IMR-90 (cell line): ENCODE data around the gene KLHL6. TPM values are rescaled to one million over a fixed set of nuclear protein-coding genes. Genes with fewer than 3 reads are reported as not detected.
A peak's percentile ranks its signal among the peaks of the same experiment; 100 is the strongest.

Experiments
- ATAC-seq: fragments of 200-7000 bp; cut with Tn5 transposase; 2 replicates; pipeline ENCODE4 v1.9.1; 2020; ENCODE audit warnings: low read depth, mild to moderate bottlenecking, moderate library complexity
- BruUV-seq: library from RNA; stranded (reverse); fragments of 400-500 nt; replicated peaks from 2 replicates; lab custom pipeline; 2021; lab: Mats Ljungman, UMichigan
- CTCF ChIA-PET: fragments of 300-600 bp; formaldehyde crosslinking; extraction: SDS; loops from one replicate; lab custom pipeline; 2021; ENCODE audit warnings: antibody characterized with exemption; lab: Yijun Ruan, JAX
- POLR2A ChIA-PET: fragments of 300-600 bp; sonication (Branson Sonifier 250); formaldehyde crosslinking; loops from one replicate; lab custom pipeline; 2022; ENCODE audit warnings: antibody characterized with exemption; ENCODE audit not compliant: unreplicated experiment; lab: Charles Lee
- DNase-seq: peaks from one replicate; pipeline ENCODE4 v3.0.0; 2013
- H2AFZ ChIP-seq: replicated peaks from 2 replicates; pipeline ENCODE3; 2013; ENCODE audit warnings: low read length, mild to moderate bottlenecking; ENCODE audit not compliant: poor library complexity
- H2AK5ac ChIP-seq: 2 replicates; pipeline ENCODE4 v1.6.1; 2013; ENCODE audit warnings: low read depth, low read length, inconsistent platforms
- H2AK9ac ChIP-seq: replicated peaks from 2 replicates; pipeline ENCODE3; 2013; ENCODE audit warnings: mild to moderate bottlenecking, low read depth, low read length, moderate library complexity; ENCODE audit not compliant: poor library complexity
- H2BK120ac ChIP-seq: 2 replicates; pipeline ENCODE4 v1.6.1; 2013; ENCODE audit warnings: low read depth, low read length, inconsistent platforms
- H2BK15ac ChIP-seq: 3 replicates; pipeline ENCODE4 v1.6.1; 2013; ENCODE audit warnings: low read depth, low read length, inconsistent platforms
- H2BK20ac ChIP-seq: 2 replicates; pipeline ENCODE4 v1.6.1; 2013; ENCODE audit warnings: low read depth, mild to moderate bottlenecking, inconsistent platforms, low read length, moderate library complexity
- H2BK5ac ChIP-seq: 2 replicates; pipeline ENCODE4 v1.6.1; 2013; ENCODE audit warnings: mild to moderate bottlenecking, low read depth, low read length, inconsistent platforms; ENCODE audit not compliant: poor library complexity, severe bottlenecking
- H3K14ac ChIP-seq: replicated peaks from 2 replicates; pipeline ENCODE4 v1.6.1; 2013; ENCODE audit warnings: low read depth, low read length, inconsistent platforms
- H3K18ac ChIP-seq: 2 replicates; pipeline ENCODE4 v1.6.1; 2013; ENCODE audit warnings: low read depth, low read length, control low read depth
- H3K23ac ChIP-seq: 2 replicates; pipeline ENCODE4 v1.6.1; 2013; ENCODE audit warnings: low read depth, low read length, inconsistent platforms
- H3K27ac ChIP-seq: 2 replicates; pipeline ENCODE4 v1.5.1; 2013; ENCODE audit warnings: mild to moderate bottlenecking, control low read depth, low read length; ENCODE audit not compliant: insufficient read depth
- H3K27me3 ChIP-seq: 2 replicates; pipeline ENCODE4 v1.6.1; 2013; ENCODE audit warnings: low read length; ENCODE audit not compliant: control insufficient read depth, insufficient read depth
- H3K36me3 ChIP-seq: 2 replicates; pipeline ENCODE4 v1.6.1; 2013; ENCODE audit warnings: low read length, mixed read lengths; ENCODE audit not compliant: control insufficient read depth, insufficient read depth
- H3K4ac ChIP-seq: 2 replicates; pipeline ENCODE4 v1.6.1; 2013; ENCODE audit warnings: low read depth, low read length, inconsistent platforms
- H3K4me1 ChIP-seq: 2 replicates; pipeline ENCODE4 v1.6.1; 2013; ENCODE audit warnings: low read length, mixed read lengths; ENCODE audit not compliant: control insufficient read depth, insufficient read depth
- H3K4me2 ChIP-seq: 2 replicates; pipeline ENCODE4 v1.6.1; 2013; ENCODE audit warnings: low read depth, mild to moderate bottlenecking, control low read depth, low read length, moderate library complexity
- H3K4me3 ChIP-seq: 2 replicates; pipeline ENCODE4 v1.5.1; 2013; ENCODE audit warnings: low read depth, mild to moderate bottlenecking, control low read depth, low read length, moderate library complexity; ENCODE audit not compliant: insufficient read depth
- H3K56ac ChIP-seq: 2 replicates; pipeline ENCODE4 v1.6.1; 2013; ENCODE audit warnings: low read length, inconsistent platforms; ENCODE audit not compliant: insufficient read depth; ENCODE audit errors: extremely low read depth
- H3K79me1 ChIP-seq, 2 experiments: 2 replicates each; pipeline ENCODE4 v1.6.1; 2013; ENCODE audit warnings: low read length in 2 of 2, inconsistent platforms in 1 of 2, low read depth in 1 of 2
- H3K9ac ChIP-seq: 2 replicates; pipeline ENCODE4 v1.6.1; 2013; ENCODE audit warnings: low read depth, low read length, control low read depth
- H3K9me1 ChIP-seq: 2 replicates; pipeline ENCODE4 v1.6.1; 2013; ENCODE audit warnings: low read length, inconsistent platforms; ENCODE audit not compliant: insufficient read depth
- H3K9me3 ChIP-seq: 2 replicates; pipeline ENCODE4 v1.6.1; 2013; ENCODE audit warnings: low read length; ENCODE audit not compliant: control insufficient read depth, insufficient read depth
- H4K20me1 ChIP-seq: 2 replicates; pipeline ENCODE4 v1.6.1; 2013; ENCODE audit warnings: low read length, inconsistent platforms; ENCODE audit not compliant: insufficient read depth
- H4K5ac ChIP-seq: 2 replicates; pipeline ENCODE4 v1.6.1; 2013; ENCODE audit warnings: mild to moderate bottlenecking, low read depth, low read length, control low read depth
- H4K8ac ChIP-seq, 2 experiments: 2 replicates each; pipeline ENCODE4 v1.6.1; 2013; ENCODE audit warnings: low read depth in 2 of 2, low read length in 2 of 2, control low read depth in 1 of 2, inconsistent platforms in 1 of 2
- H4K91ac ChIP-seq: 2 replicates; pipeline ENCODE4 v1.6.1; 2013; ENCODE audit warnings: low read depth, low read length, inconsistent platforms; ENCODE audit not compliant: insufficient read depth
- BHLHE40 ChIP-seq: fragments of 150-350 bp; IDR thresholded peaks from 2 replicates; pipeline ENCODE4 v1.6.1; 2016; ENCODE audit warnings: mild to moderate bottlenecking, low read depth, low read length
- CEBPB ChIP-seq: IDR thresholded peaks from 2 replicates; pipeline ENCODE4 v1.6.1; 2012; ENCODE audit warnings: low read depth, low read length, improper control_type of control experiment
- CHD1 ChIP-seq: IDR thresholded peaks from 2 replicates; pipeline ENCODE4 v1.6.1; 2012; ENCODE audit warnings: low read depth, low read length, improper control_type of control experiment
- MAFK ChIP-seq: IDR thresholded peaks from 2 replicates; pipeline ENCODE4 v1.6.1; 2012; ENCODE audit warnings: low read depth, low read length, improper control_type of control experiment
- MAZ ChIP-seq: IDR thresholded peaks from 2 replicates; pipeline ENCODE4 v1.6.1; 2012; ENCODE audit warnings: low read depth, mild to moderate bottlenecking, low read length, improper control_type of control experiment, moderate library complexity, borderline replicate concordance
- RAD21 ChIP-seq: IDR thresholded peaks from 2 replicates; pipeline ENCODE4 v1.6.1; 2012; ENCODE audit warnings: low read length, improper control_type of control experiment
- RCOR1 ChIP-seq: IDR thresholded peaks from 2 replicates; pipeline ENCODE4 v1.6.1; 2012; ENCODE audit warnings: mild to moderate bottlenecking, low read length, improper control_type of control experiment; ENCODE audit not compliant: insufficient replicate concordance
- RFX5 ChIP-seq: IDR thresholded peaks from 2 replicates; pipeline ENCODE4 v1.8.0; 2012; ENCODE audit warnings: low read depth, mild to moderate bottlenecking, low read length, moderate library complexity
- WGBS, 2 experiments: methylation state at CpG; one replicate each; pipeline versions ENCODE4 v1.1.5 to v1.1.7; 2013; ENCODE audit warnings: missing lambda C conversion rate in 2 of 2; ENCODE audit not compliant: insufficient read length in 1 of 2; ENCODE audit errors: extremely low coverage in 2 of 2; 5-methylcytosine and 5-hydroxymethylcytosine counted together
- dilution Hi-C: fragments of 300-500 bp; cut with HindIII; formaldehyde crosslinking; loops from one replicate; pipeline ENCODE4 v1.14.3; 2018; ENCODE audit warnings: low sequenced_read_pairs; ENCODE audit not compliant: unreplicated experiment
- in situ Hi-C: fragments of 300-500 bp; cut with MboI; formaldehyde crosslinking; loops from 3 replicates; pipeline ENCODE4 v1.14.3; 2019; ENCODE audit warnings: low sequenced_read_pairs, inconsistent platforms, mixed read lengths
- intact Hi-C: fragments of 100-400 bp; cut with micrococcal nuclease; formaldehyde crosslinking; loops from 2 replicates; pipeline ENCODE4 v1.10.0; 2022
- polyA plus RNA-seq, 3 experiments: library from polyadenylated mRNA; depleted of rRNA; stranded (reverse); fragments of >200 nt; gene quantifications; 2 replicates each; pipeline ENCODE4 v1.2.3, GENCODE V29; 2012; ENCODE audit warnings: low replicate concordance in 1 of 3
- total RNA-seq: library from RNA; depleted of rRNA; stranded (reverse); fragments of >200 nt; gene quantifications from 2 replicates; pipeline ENCODE4 v1.2.3, GENCODE V29; 2012
- TF ChIP-seq, protein P1 (sequence below): conservative IDR thresholded peaks from 2 replicates; pipeline ENCODE4 v1.5.1; 2012; ENCODE audit warnings: mild to moderate bottlenecking, low read depth, low read length, improper control_type of control experiment
- TF ChIP-seq, protein P2 (sequence below): fragments of 150-350 bp; IDR thresholded peaks from 2 replicates; pipeline ENCODE4 v1.6.1; 2017; ENCODE audit warnings: mild to moderate bottlenecking, antibody characterized with exemption, low read length, low read depth
- TF ChIP-seq, protein P3 (sequence below): fragments of 150-350 bp; IDR thresholded peaks from 2 replicates; pipeline ENCODE4 v1.6.1; 2016; ENCODE audit warnings: low read depth, mild to moderate bottlenecking, low read length, moderate library complexity, borderline replicate concordance

The KLHL6 gene
- total and polyA plus RNA-seq, 2 of the 4 experiments (the other 2 are of a cell fraction): not detected

DNA sequence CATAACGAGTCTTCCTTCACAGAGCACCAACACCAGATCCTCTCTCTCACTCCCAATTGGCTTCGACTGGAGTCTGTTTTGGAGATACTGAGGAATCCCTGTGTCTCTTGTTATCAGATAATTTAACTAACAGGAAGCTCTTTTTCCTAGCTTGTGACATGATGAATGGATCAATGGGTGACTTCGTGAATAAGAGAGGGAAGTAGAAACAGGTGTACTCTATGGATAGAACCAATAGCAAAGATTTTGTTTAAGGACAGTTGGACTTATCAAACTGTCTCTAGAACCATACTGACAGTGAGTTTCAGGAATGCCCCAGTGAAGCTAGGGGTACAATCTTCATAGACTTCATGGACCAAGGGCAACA lies 29.4 kb upstream of the KLHL6 start:
- H3K79me1 ChIP-seq: no peaks in the 10 kb centered on the region
- peak overlapping the region; percentile 25 for H2BK5ac ChIP-seq
- H3K4ac ChIP-seq: no peak overlapping the region
- H4K8ac ChIP-seq: no peak overlapping the region
- H2AK5ac ChIP-seq: no peak overlapping the region
- H4K20me1 ChIP-seq: no peaks in the 10 kb centered on the region
- no peak overlapping the region for H4K91ac ChIP-seq
- no peak overlapping the region for H3K14ac ChIP-seq
- DNase-seq: no peak
- ATAC-seq: no peak
- H3K4me2 ChIP-seq: no peak overlapping the region
- no peak overlapping the region for H3K4me3 ChIP-seq
- H2AFZ ChIP-seq: no peak overlapping the region
- H3K18ac ChIP-seq: no peak overlapping the region
- H3K9me3 ChIP-seq: no peaks in the 10 kb centered on the region
- TF ChIP-seq RAD21 (no peak), MAZ (no peak), RFX5 (no peak), BHLHE40 (no peak), MAFK (no peak), RCOR1 (no peak), CEBPB (no peak), CHD1 (no peak)
- TF ChIP-seq, protein P1, sequence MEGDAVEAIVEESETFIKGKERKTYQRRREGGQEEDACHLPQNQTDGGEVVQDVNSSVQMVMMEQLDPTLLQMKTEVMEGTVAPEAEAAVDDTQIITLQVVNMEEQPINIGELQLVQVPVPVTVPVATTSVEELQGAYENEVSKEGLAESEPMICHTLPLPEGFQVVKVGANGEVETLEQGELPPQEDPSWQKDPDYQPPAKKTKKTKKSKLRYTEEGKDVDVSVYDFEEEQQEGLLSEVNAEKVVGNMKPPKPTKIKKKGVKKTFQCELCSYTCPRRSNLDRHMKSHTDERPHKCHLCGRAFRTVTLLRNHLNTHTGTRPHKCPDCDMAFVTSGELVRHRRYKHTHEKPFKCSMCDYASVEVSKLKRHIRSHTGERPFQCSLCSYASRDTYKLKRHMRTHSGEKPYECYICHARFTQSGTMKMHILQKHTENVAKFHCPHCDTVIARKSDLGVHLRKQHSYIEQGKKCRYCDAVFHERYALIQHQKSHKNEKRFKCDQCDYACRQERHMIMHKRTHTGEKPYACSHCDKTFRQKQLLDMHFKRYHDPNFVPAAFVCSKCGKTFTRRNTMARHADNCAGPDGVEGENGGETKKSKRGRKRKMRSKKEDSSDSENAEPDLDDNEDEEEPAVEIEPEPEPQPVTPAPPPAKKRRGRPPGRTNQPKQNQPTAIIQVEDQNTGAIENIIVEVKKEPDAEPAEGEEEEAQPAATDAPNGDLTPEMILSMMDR: no peak
- TF ChIP-seq, protein P2, sequence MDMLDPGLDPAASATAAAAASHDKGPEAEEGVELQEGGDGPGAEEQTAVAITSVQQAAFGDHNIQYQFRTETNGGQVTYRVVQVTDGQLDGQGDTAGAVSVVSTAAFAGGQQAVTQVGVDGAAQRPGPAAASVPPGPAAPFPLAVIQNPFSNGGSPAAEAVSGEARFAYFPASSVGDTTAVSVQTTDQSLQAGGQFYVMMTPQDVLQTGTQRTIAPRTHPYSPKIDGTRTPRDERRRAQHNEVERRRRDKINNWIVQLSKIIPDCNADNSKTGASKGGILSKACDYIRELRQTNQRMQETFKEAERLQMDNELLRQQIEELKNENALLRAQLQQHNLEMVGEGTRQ: no peak
- TF ChIP-seq, protein P3, sequence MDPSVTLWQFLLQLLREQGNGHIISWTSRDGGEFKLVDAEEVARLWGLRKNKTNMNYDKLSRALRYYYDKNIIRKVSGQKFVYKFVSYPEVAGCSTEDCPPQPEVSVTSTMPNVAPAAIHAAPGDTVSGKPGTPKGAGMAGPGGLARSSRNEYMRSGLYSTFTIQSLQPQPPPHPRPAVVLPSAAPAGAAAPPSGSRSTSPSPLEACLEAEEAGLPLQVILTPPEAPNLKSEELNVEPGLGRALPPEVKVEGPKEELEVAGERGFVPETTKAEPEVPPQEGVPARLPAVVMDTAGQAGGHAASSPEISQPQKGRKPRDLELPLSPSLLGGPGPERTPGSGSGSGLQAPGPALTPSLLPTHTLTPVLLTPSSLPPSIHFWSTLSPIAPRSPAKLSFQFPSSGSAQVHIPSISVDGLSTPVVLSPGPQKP: no peak
- H3K27ac ChIP-seq: no peak overlapping the region; the same call in 1 of the 2 replicates
- CTCF ChIA-PET: interaction anchor here (1.1 kb wide), 1 partner anchor 83 kb away, joined by 3 read pairs; no protein-coding TSS in a partner anchor
- H2BK120ac ChIP-seq: no peak overlapping the region
- 0 out of 2 replicates have a peak, but pooled peaks cover 3% of the 10 kb centered on the region for H3K9me1 ChIP-seq
- no peak overlapping the region for H3K56ac ChIP-seq
- WGBS, 2 experiments: no CpG with 5 or more reads among the region's 3 CpGs
- no peak overlapping the region for H4K5ac ChIP-seq
- peaks cover 8% of the 10 kb centered on the region; the same call in 1 of the 2 replicates for H3K4me1 ChIP-seq
- peaks cover 12% of the 10 kb centered on the region for H3K27me3 ChIP-seq
- in situ Hi-C loops: no loop called here
- H3K9ac ChIP-seq: no peak overlapping the region
- no peak overlapping the region for H2BK20ac ChIP-seq
- H2BK15ac ChIP-seq: no peak overlapping the region
- BruUV-seq: no TSS peak
- intact Hi-C loops: loop anchor here (5.0 kb wide), 1 partner anchor 118 kb away; no protein-coding TSS in a partner anchor
- no peaks in the 10 kb centered on the region for H3K36me3 ChIP-seq
- H2AK9ac ChIP-seq: no peak overlapping the region
- POLR2A ChIA-PET: no interaction called here
- H3K23ac ChIP-seq: 0 out of 2 replicates have a peak overlapping the region, but pooled peaks have one; percentile 42
- dilution Hi-C loops: no loop called here
